A375 (cell line): ENCODE data around the gene MIS18BP1. TPM values are rescaled to one million over a fixed set of nuclear protein-coding genes. Genes with fewer than 3 reads are reported as not detected.

Experiments
- small RNA-seq: library from RNA; depleted of rRNA; stranded (forward); fragments of <200 nt; gene quantifications from one replicate; pipeline ENCODE3, GENCODE V24; 2014
- total RNA-seq: library from RNA; depleted of rRNA; stranded (reverse); fragments of >200 nt; shearing (Covaris generic); gene quantifications from 2 replicates; pipeline ENCODE4 v1.2.3, GENCODE V29; 2014; rRNA removed

The MIS18BP1 gene
- 29.8 and 38.5 TPM in 2 replicates for total RNA-seq

DNA sequence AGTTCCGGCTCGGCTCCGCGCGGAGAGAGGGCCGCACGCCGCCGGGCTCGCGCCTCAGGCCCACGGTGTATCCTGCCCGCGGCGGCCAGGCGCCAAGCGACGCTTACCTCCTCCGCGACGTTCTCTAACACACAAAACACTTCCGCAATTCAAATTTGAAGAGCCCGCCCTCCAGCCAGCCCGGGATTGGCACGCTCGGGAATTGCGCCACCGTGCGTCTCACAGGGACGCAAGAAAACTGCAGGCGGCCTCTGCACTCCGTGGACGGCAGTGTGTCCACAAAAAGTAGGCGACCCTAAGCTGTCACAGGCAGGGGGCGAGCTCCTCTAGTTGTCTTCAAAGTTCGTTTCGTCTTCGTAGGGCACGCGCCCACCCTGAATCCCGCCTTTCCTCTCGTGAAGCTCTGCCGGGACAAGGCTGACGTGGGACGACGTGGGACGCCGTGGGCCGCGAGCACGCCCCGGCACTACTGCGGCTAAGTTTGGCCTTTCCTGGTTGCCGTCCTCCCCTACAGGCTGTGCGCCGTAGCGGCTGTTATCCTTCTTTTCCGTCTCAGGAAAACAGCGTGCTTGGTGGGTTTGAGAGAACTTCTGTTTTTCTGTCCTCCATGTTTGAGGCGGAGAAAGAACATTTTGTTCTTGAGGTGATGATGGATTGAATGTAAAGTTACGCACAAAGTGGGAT is at the start of gene MIS18BP1:
TSS of gene MIS18BP1 (minus strand) at position 133 of the 684 bp plus-strand sequence. CDS start 5,916 bp downstream, outside the sequence.

Small RNAs within 50 kb of the gene (small RNA-seq; reads per million reads assigned to genes)
- not detected for gene RNU6-552P

Other genes starting within 250 kb of the MIS18BP1 start
- gene PRPF39, start 169.1 kb downstream of the MIS18BP1 start, total RNA-seq: 15.6 and 15.9 TPM in 2 replicates
- gene FKBP3, start 118.7 kb downstream of the MIS18BP1 start, total RNA-seq: 34.4 and 38.6 TPM in 2 replicates
- gene FANCM, start 117.3 kb downstream of the MIS18BP1 start, total RNA-seq: 5.5 and 6.3 TPM in 2 replicates